ENCODE data around the gene RRP9. TPM values are rescaled to one million over a fixed set of nuclear protein-coding genes. Genes with fewer than 3 reads are reported as not detected.

Gene RRP9
- polyA plus RNA-seq, 1 donor from 2014 or later = 28.8 TPM

GRCh38 chr3:51954713-51955112 is 13.0 kb upstream of the RRP9 start:
- Mint-ChIP-seq H3K9me3 (no peaks in the 10 kb centered on the region), H3K4me3 (no peak overlapping the region), H3K4me1 (peaks cover 0 to 2% (median 0%) of the 10 kb centered on the region in 3 donors), H3K27me3 (peaks cover 14% of the 10 kb centered on the region), H3K27ac (no peak overlapping the region), H3K36me3 (peaks cover 2% of the 10 kb centered on the region)

GRCh38 chr3:51954105-51954504 is 12.4 kb upstream of the RRP9 start:
- peak overlapping the region in 3 of 4 donors; percentile 38 to 51 (median 47) for H3K4me3 Mint-ChIP-seq

GRCh38 chr3:51953445-51953844 is 11.7 kb upstream of the RRP9 start:
- Mint-ChIP-seq H3K4me1 (peaks cover 0 to 2% (median 0%) of the 10 kb centered on the region in 3 donors), H3K27me3 (peaks cover 14% of the 10 kb centered on the region), H3K36me3 (peaks cover 4% of the 10 kb centered on the region), H3K4me3 (peak overlapping the region in 2 of 4 donors; percentile 1 to 38), H3K27ac (no peak overlapping the region), H3K9me3 (no peaks in the 10 kb centered on the region)

More at GRCh38 chr3:51954105-51954504, 12.4 kb upstream of the RRP9 start:
- Mint-ChIP-seq H3K4me1 (peaks cover 0 to 2% (median 0%) of the 10 kb centered on the region in 3 donors), H3K9me3 (no peaks in the 10 kb centered on the region), H3K36me3 (peaks cover 2% of the 10 kb centered on the region), H3K27ac (no peak overlapping the region), H3K27me3 (peaks cover 14% of the 10 kb centered on the region)

GRCh38 chr3:51950899-51951298 is 9.2 kb upstream of the RRP9 start:
- Mint-ChIP-seq H3K36me3 (peaks cover 7% of the 10 kb centered on the region), H3K9me3 (no peaks in the 10 kb centered on the region), H3K27ac (no peak overlapping the region), H3K27me3 (peaks cover 12% of the 10 kb centered on the region), H3K4me1 (no peaks in the 10 kb centered on the region), H3K4me3 (no peak overlapping the region)

- Mint-ChIP-seq H3K27ac (no peak overlapping the region), H3K4me3 (no peak overlapping the region), H3K27me3 (peaks cover 9% of the 10 kb centered on the region), H3K9me3 (no peaks in the 10 kb centered on the region), H3K4me1 (peaks cover 0 to 1% (median 0%) of the 10 kb centered on the region in 3 donors), H3K36me3 (peaks cover 7% of the 10 kb centered on the region)
Observed at GRCh38 chr3:51949121-51949520, 7.4 kb upstream of the RRP9 start.

- peaks cover 3% of the 10 kb centered on the region for H3K27me3 Mint-ChIP-seq
- H3K27ac Mint-ChIP-seq = peak overlapping the region in 1 of 3 donors; percentile 16
Observed at GRCh38 chr3:51948016-51948580, 6.4 kb upstream of the RRP9 start.

GRCh38 chr3:51947215-51947900 is 5.7 kb upstream of the RRP9 start:
- Mint-ChIP-seq H3K4me3 (no peak overlapping the region), H3K9me3 (no peaks in the 10 kb centered on the region), H3K27me3 (no peaks in the 10 kb centered on the region), H3K27ac (no peak overlapping the region), H3K36me3 (peaks cover 7% of the 10 kb centered on the region), H3K4me1 (peaks cover 0 to 4% (median 2%) of the 10 kb centered on the region in 3 donors)

More at GRCh38 chr3:51948016-51948580, 6.4 kb upstream of the RRP9 start:
- Mint-ChIP-seq H3K36me3 (peaks cover 7% of the 10 kb centered on the region), H3K4me1 (peaks cover 0 to 1% (median 0%) of the 10 kb centered on the region in 3 donors), H3K4me3 (no peak overlapping the region), H3K9me3 (no peaks in the 10 kb centered on the region)

- Mint-ChIP-seq H3K4me1 (peaks cover 2 to 5% (median 4%) of the 10 kb centered on the region in 3 donors), H3K36me3 (peaks cover 6% of the 10 kb centered on the region), H3K27me3 (no peaks in the 10 kb centered on the region), H3K9me3 (no peaks in the 10 kb centered on the region), H3K4me3 (no peak overlapping the region), H3K27ac (peak overlapping the region in 1 of 3 donors; percentile 42)
Observed at GRCh38 chr3:51946796-51947195, 5.1 kb upstream of the RRP9 start.

GRCh38 chr3:51945926-51946705 is 4.4 kb upstream of the RRP9 start:
- Mint-ChIP-seq H3K9me3 (no peaks in the 10 kb centered on the region), H3K36me3 (peaks cover 5% of the 10 kb centered on the region), H3K27ac (peak overlapping the region in 1 of 3 donors; percentile 42), H3K4me1 (peaks cover 4 to 9% (median 6%) of the 10 kb centered on the region in 3 donors), H3K4me3 (no peak overlapping the region), H3K27me3 (no peaks in the 10 kb centered on the region)

- Mint-ChIP-seq H3K27ac (peak overlapping the region in 1 of 3 donors; percentile 42), H3K36me3 (peaks cover 5% of the 10 kb centered on the region), H3K27me3 (no peaks in the 10 kb centered on the region), H3K4me1 (peaks cover 12 to 15% (median 14%) of the 10 kb centered on the region in 3 donors), H3K9me3 (no peaks in the 10 kb centered on the region), H3K4me3 (no peak overlapping the region)
Observed at GRCh38 chr3:51945031-51945840, 3.5 kb upstream of the RRP9 start.

- Mint-ChIP-seq H3K36me3 (peaks cover 5% of the 10 kb centered on the region), H3K9me3 (no peaks in the 10 kb centered on the region), H3K27ac (peak overlapping the region in 1 of 3 donors; percentile 33), H3K4me1 (peaks cover 15 to 16% (median 15%) of the 10 kb centered on the region in 3 donors), H3K4me3 (peak overlapping the region in 2 of 4 donors; percentile 17 to 56), H3K27me3 (no peaks in the 10 kb centered on the region)
Observed at GRCh38 chr3:51944451-51945021, 2.8 kb upstream of the RRP9 start.

- Mint-ChIP-seq H3K27me3 (no peaks in the 10 kb centered on the region), H3K27ac (peak overlapping the region in 1 of 3 donors; percentile 33), H3K4me1 (peaks cover 15 to 18% (median 18%) of the 10 kb centered on the region in 3 donors), H3K4me3 (peak overlapping the region in 3 of 4 donors; percentile 56 to 97 (median 92)), H3K36me3 (peaks cover 4% of the 10 kb centered on the region), H3K9me3 (no peaks in the 10 kb centered on the region)
Observed at GRCh38 chr3:51943451-51944391, 2.0 kb upstream of the RRP9 start.
